NCI-H2227 (cell line): ENCODE measurements around the gene GRIPAP1.
A peak's percentile ranks its signal among the peaks of the same experiment; 100 is the strongest.

Experiments used
- DNase-seq: peaks from one replicate; lab custom pipeline; 2025; ENCODE audit not compliant: unreplicated experiment; lab: John Stamatoyannopoulos, UW

GRIPAP1 gene

GRCh38 chrX:49002091-49002935 lies at the start of gene GRIPAP1:
GRIPAP1 (minus strand) TSS chrX:49002264; CDS start chrX:49002229, 35 bp downstream.
- DNase-seq: peak; percentile 99

GRCh38 chrX:49043987-49044281 lies 41.9 kb upstream of the GRIPAP1 start:
- DNase-seq: no peak

- peak; percentile 100 for DNase-seq
Observed at GRCh38 chrX:49043220-49043986, 41.3 kb upstream of the GRIPAP1 start, which contains the start of gene TFE3. TFE3 (minus strand) TSS chrX:49043357; CDS start chrX:49043226, 131 bp downstream.

GRCh38 chrX:49042581-49043219 lies 40.6 kb upstream of the GRIPAP1 start:
- DNase-seq: no peak

- DNase-seq: peak; percentile 29
Observed at GRCh38 chrX:49041744-49042580, 39.9 kb upstream of the GRIPAP1 start.

- no peak for DNase-seq
Observed at GRCh38 chrX:49040376-49040955, 38.4 kb upstream of the GRIPAP1 start.

GRCh38 chrX:49039598-49040375 lies 37.7 kb upstream of the GRIPAP1 start:
- peak; percentile 92 for DNase-seq

- DNase-seq: no peak
Observed at GRCh38 chrX:49037883-49038475, 35.9 kb upstream of the GRIPAP1 start.

- no peak for DNase-seq
Observed at GRCh38 chrX:49030283-49030682, 28.2 kb upstream of the GRIPAP1 start.

GRCh38 chrX:49029876-49030275 lies 27.8 kb upstream of the GRIPAP1 start:
- no peak for DNase-seq

GRCh38 chrX:49019599-49020249 lies 17.7 kb upstream of the GRIPAP1 start:
- DNase-seq: no peak

- DNase-seq: no peak
Observed at GRCh38 chrX:49019050-49019449, 17.0 kb upstream of the GRIPAP1 start.

GRCh38 chrX:49003696-49004095 lies 1.6 kb upstream of the GRIPAP1 start:
- no peak for DNase-seq

GRCh38 chrX:49001521-49002090 lies 458 bp downstream of the GRIPAP1 start:
- peak; percentile 73 for DNase-seq

- DNase-seq: no peak
Observed at GRCh38 chrX:49000636-49001035, 1.4 kb downstream of the GRIPAP1 start.

GRCh38 chrX:48999030-48999429 lies 3.0 kb downstream of the GRIPAP1 start:
- no peak for DNase-seq

GRCh38 chrX:48998391-48998790 lies 3.7 kb downstream of the GRIPAP1 start:
- DNase-seq: no peak

- no peak for DNase-seq
Observed at GRCh38 chrX:48997865-48998264, 4.2 kb downstream of the GRIPAP1 start.
